HCT116 (cell line): ENCODE measurements around the gene MED26. TPM values are rescaled to one million over a fixed set of nuclear protein-coding genes. Genes with fewer than 3 reads are reported as not detected.

Source experiments
- ATAC-seq: fragments of 200-7000 bp; cut with Tn5 transposase; 2 replicates; pipeline ENCODE4 v1.9.1; 2020; ENCODE audit warnings: mild to moderate bottlenecking, moderate library complexity
- BruUV-seq: library from RNA; stranded (reverse); fragments of 400-500 nt; replicated peaks from 2 replicates; lab custom pipeline; 2021; lab: Mats Ljungman, UMichigan
- CTCF ChIA-PET: fragments of 300-600 bp; sonication (Branson Sonifier 250); formaldehyde crosslinking; loops from one replicate; lab custom pipeline; 2021; ENCODE audit warnings: antibody characterized with exemption; lab: Charles Lee
- POLR2A ChIA-PET: fragments of 300-600, 350-600 bp; sonication (Branson Sonifier 250); formaldehyde crosslinking; loops from one replicate; lab custom pipeline; 2021; ENCODE audit warnings: antibody characterized with exemption; lab: Charles Lee
- RAD21 ChIA-PET, 2 experiments: fragments of 300-600 bp; sonication (Branson Sonifier 250); formaldehyde crosslinking; loops; one replicate each; lab custom pipeline; 2023; ENCODE audit warnings: low total read pairs in 2 of 2; ENCODE audit not compliant: uncharacterized antibody in 2 of 2, unreplicated experiment in 2 of 2, low non-redundant PET in 1 of 2; lab: Charles Lee
- DNase-seq: peaks from one replicate; pipeline ENCODE4 v3.0.0-alpha.2; 2010; ENCODE audit warnings: low read depth, low spot score
- H2AFZ ChIP-seq: fragments of 200-600 bp; shearing (Covaris generic), sonication (generic); 2 replicates; pipeline ENCODE4 v1.6.1; 2017; ENCODE audit warnings: low read depth, mixed run types, mixed read lengths, antibody characterized with exemption, low read length; ENCODE audit not compliant: poor library complexity, severe bottlenecking
- H3K27ac ChIP-seq: 2 replicates; pipeline ENCODE4 v1.5.1; 2012; ENCODE audit warnings: low read depth, low read length
- H3K27me3 ChIP-seq: fragments of 200-600 bp; sonication (generic); 2 replicates; pipeline ENCODE4 v1.6.1; 2016; ENCODE audit warnings: mixed run types, low read length, mixed read lengths; ENCODE audit not compliant: insufficient read depth
- H3K36me3 ChIP-seq, 2 experiments: fragments of 200-500 bp in 1 of 2; fragments of 200-600 bp in 1 of 2; sonication (Bioruptor generic) in 1 of 2; sonication (generic) in 1 of 2; 2 replicates each; pipeline versions ENCODE4 v1.5.1 to v1.6.1; 2014 to 2016; ENCODE audit warnings: low read length in 2 of 2, inconsistent platforms in 1 of 2, mixed read lengths in 1 of 2, mixed run types in 1 of 2; ENCODE audit not compliant: insufficient read depth in 2 of 2, control insufficient read depth in 1 of 2
- H3K4me1 ChIP-seq, 2 experiments: fragments of 200-600 bp in 1 of 2; sonication (generic) in 1 of 2; 2 replicates each; pipeline versions ENCODE4 v1.5.1 to v1.6.1; 2012 to 2017; ENCODE audit warnings: low read length in 2 of 2, inconsistent platforms in 1 of 2, mild to moderate bottlenecking in 1 of 2, mixed read lengths in 1 of 2, mixed run types in 1 of 2, moderate library complexity in 1 of 2; ENCODE audit not compliant: insufficient read depth in 2 of 2, control insufficient read depth in 1 of 2
- H3K4me2 ChIP-seq: fragments of 200-600 bp; sonication (generic); 2 replicates; pipeline ENCODE4 v1.6.1; 2017; ENCODE audit warnings: mixed run types, low read length, mixed read lengths
- H3K4me3 ChIP-seq, 2 experiments: fragments of 200-600 bp in 1 of 2; sonication (generic) in 1 of 2; replicated peaks in 1 of 2; 2 replicates each; pipeline ENCODE4 v1.5.1; 2011 to 2016; ENCODE audit warnings: low read length in 2 of 2, control low read depth in 1 of 2, low read depth in 1 of 2, mild to moderate bottlenecking in 1 of 2, mixed read lengths in 1 of 2, mixed run types in 1 of 2
- H3K79me2 ChIP-seq: fragments of 200-600 bp; sonication (generic); 2 replicates; pipeline ENCODE4 v1.6.1; 2017; ENCODE audit warnings: mild to moderate bottlenecking, mixed run types, low read length, moderate library complexity, mixed read lengths; ENCODE audit not compliant: insufficient read depth
- H3K9ac ChIP-seq: fragments of 200-600 bp; sonication (generic); 2 replicates; pipeline ENCODE4 v1.6.1; 2016; ENCODE audit warnings: low read length, mixed read lengths
- H3K9me2 ChIP-seq: fragments of 200-600 bp; sonication (generic), shearing (Covaris generic); 2 replicates; pipeline ENCODE4 v1.6.1; 2017; ENCODE audit warnings: mixed run types, mild to moderate bottlenecking, moderate library complexity; ENCODE audit not compliant: insufficient read depth
- H3K9me3 ChIP-seq, 2 experiments: fragments of 200-500 bp in 1 of 2; fragments of 200-600 bp in 1 of 2; sonication (Bioruptor generic) in 1 of 2; sonication (generic) in 1 of 2; 2 replicates each; pipeline ENCODE4 v1.6.1; 2014 to 2017; ENCODE audit warnings: low read length in 2 of 2, mixed read lengths in 2 of 2, inconsistent platforms in 1 of 2, low read depth in 1 of 2, mild to moderate bottlenecking in 1 of 2, mixed run types in 1 of 2, moderate library complexity in 1 of 2; ENCODE audit not compliant: control insufficient read depth in 1 of 2, insufficient read depth in 1 of 2
- H4K20me1 ChIP-seq: fragments of 200-600 bp; sonication (generic), shearing (Covaris generic); 2 replicates; pipeline ENCODE4 v1.6.1; 2017; ENCODE audit warnings: mixed run types, mild to moderate bottlenecking, moderate library complexity; ENCODE audit not compliant: insufficient read depth
- CBX3 ChIP-seq: IDR thresholded peaks from 2 replicates; pipeline ENCODE4 v1.6.1; 2012; ENCODE audit warnings: low read depth
- CEBPB ChIP-seq: IDR thresholded peaks from 2 replicates; pipeline ENCODE4 v1.6.1; 2012; ENCODE audit warnings: low read depth
- EGR1 ChIP-seq: IDR thresholded peaks from 2 replicates; pipeline ENCODE4 v1.6.1; 2012; ENCODE audit warnings: low read depth
- EZH2 ChIP-seq: fragments of 200-600 bp; sonication (generic); IDR thresholded peaks from 2 replicates; pipeline ENCODE4 v1.6.1; 2017; ENCODE audit warnings: antibody characterized with exemption, mixed run types
- RAD21 ChIP-seq: IDR thresholded peaks from 2 replicates; pipeline ENCODE4 v1.6.1; 2012; ENCODE audit warnings: low read depth, mild to moderate bottlenecking
- SIN3A ChIP-seq: IDR thresholded peaks from 2 replicates; pipeline ENCODE4 v1.6.1; 2012; ENCODE audit warnings: low read depth
- SP1 ChIP-seq: IDR thresholded peaks from 2 replicates; pipeline ENCODE4 v1.6.1; 2012; ENCODE audit warnings: low read depth
- YY1 ChIP-seq: IDR thresholded peaks from 2 replicates; pipeline ENCODE4 v1.6.1; 2011; ENCODE audit warnings: low read length, low read depth, moderate library complexity, mild to moderate bottlenecking; ENCODE audit not compliant: insufficient replicate concordance; ENCODE audit errors: extremely low read depth
- intact Hi-C: fragments of 100-400 bp; cut with micrococcal nuclease; formaldehyde crosslinking; loops from 2 replicates; pipeline ENCODE4 v1.10.0; 2022
- total RNA-seq: library from RNA; stranded (reverse); gene quantifications from one replicate; pipeline ENCODE4 v1.2.1, GENCODE V29; 2021; ENCODE audit not compliant: unreplicated experiment
- TF ChIP-seq, protein P1 (sequence below): IDR thresholded peaks from 2 replicates; pipeline ENCODE4 v1.6.1; 2011; ENCODE audit warnings: mild to moderate bottlenecking, low read length, moderate library complexity; ENCODE audit not compliant: insufficient replicate concordance; ENCODE audit errors: extremely low read depth
- TF ChIP-seq, protein P2 (sequence below): IDR thresholded peaks from 2 replicates; pipeline ENCODE4 v1.6.1; 2012; ENCODE audit warnings: low read depth
- TF ChIP-seq, protein P3 (sequence below): IDR thresholded peaks from 2 replicates; pipeline ENCODE4 v1.6.1; 2012
- TF ChIP-seq, protein P4 (sequence below), 3 experiments: fragments of 200-600 bp in 1 of 3; sonication (generic) in 1 of 3; IDR thresholded peaks in 2 of 3; conservative IDR thresholded peaks in 1 of 3; 2 replicates each; pipeline ENCODE4 v1.5.1; 2012 to 2017; ENCODE audit warnings: low read depth in 2 of 3, low read length in 2 of 3, antibody characterized with exemption in 1 of 3, borderline replicate concordance in 1 of 3, control low read depth in 1 of 3, mild to moderate bottlenecking in 1 of 3, mixed read lengths in 1 of 3, mixed run types in 1 of 3, moderate library complexity in 1 of 3; ENCODE audit not compliant: insufficient read depth in 1 of 3

The MED26 gene
- total RNA-seq, 1 experiment from 2014 or later: 13.3 TPM

DNA sequence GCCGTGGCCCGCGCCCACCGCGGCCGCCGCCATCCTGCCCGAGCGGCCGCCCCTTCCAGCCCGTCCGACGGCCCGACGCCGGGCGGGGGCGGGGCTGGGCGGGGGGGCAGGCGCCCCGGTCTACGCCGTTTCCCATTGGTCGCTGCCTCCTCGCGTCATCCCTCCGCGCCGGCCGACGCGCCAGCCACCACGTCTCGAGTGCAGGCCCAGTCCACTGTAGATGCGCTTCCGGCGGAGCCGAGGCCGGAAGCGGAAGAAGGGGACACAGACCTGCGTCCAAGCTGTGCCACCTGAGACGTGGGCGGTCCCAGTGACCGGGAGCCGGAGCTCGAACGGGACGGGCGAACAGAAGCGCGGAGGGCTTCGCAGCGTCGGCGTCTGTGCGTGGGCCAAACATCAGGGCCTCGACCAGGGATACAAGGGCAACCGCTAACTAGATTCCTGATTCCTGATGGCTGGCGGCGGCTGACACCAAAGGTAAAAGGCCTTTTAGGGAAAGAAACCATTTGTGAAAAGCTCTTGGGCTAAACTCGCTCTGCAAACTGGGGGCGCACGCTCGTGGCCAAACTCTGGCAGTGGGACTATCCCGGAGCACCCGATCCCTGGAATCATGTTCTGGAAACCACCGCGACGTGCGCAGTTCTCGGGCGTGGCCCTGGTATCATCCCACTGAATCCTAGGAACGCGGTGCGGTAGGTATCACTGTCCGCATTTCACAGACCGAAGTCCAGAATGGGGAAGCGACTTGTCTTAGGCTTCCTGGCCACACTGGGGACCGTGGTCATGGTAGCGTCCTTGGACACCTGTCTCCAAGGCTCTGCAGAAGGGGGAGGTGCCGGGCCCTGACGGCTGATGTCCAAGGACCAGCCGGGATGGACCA lies 55.4 kb downstream of the MED26 start, which contains the start of gene SLC35E1 (continued):
- TF ChIP-seq, protein P1, sequence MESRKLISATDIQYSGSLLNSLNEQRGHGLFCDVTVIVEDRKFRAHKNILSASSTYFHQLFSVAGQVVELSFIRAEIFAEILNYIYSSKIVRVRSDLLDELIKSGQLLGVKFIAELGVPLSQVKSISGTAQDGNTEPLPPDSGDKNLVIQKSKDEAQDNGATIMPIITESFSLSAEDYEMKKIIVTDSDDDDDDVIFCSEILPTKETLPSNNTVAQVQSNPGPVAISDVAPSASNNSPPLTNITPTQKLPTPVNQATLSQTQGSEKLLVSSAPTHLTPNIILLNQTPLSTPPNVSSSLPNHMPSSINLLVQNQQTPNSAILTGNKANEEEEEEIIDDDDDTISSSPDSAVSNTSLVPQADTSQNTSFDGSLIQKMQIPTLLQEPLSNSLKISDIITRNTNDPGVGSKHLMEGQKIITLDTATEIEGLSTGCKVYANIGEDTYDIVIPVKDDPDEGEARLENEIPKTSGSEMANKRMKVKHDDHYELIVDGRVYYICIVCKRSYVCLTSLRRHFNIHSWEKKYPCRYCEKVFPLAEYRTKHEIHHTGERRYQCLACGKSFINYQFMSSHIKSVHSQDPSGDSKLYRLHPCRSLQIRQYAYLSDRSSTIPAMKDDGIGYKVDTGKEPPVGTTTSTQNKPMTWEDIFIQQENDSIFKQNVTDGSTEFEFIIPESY: no peak
- peak; percentile 45 for TF ChIP-seq YY1

DNA sequence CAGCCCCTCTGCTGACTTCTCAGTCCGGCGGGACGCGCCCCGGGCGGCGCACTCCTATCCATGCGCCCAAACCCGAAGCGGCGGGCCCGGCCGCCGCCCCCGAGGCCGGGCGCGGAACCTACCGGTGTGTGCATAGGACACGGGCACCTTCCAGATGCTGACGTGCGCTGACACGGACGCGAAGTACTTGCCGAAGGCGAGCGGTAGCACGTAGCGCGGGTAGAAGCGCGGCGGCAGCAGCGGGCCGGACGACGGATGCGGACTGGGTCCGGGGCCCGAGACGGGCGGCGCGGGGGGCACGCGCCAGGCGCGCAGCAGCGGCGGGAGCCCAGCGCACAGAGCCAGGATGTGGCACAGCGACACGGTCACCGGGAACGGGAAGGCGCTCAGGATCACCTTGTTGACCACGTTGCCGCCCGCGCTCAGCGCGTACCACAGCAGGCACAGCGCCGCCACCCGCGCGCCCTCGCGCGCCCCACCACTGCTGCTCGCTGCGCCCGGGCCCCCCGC lies 56.1 kb downstream of the MED26 start:
- H3K9me3 ChIP-seq: no peaks in the 10 kb centered on the region
- no peak overlapping the region for H2AFZ ChIP-seq
- ChIA-PET CTCF (no interaction called here), POLR2A (interaction anchor here (1.8 kb wide), 1 partner anchor 13 kb away, joined by 6 read pairs; no protein-coding TSS in a partner anchor), RAD21 (no interaction called here)
- TF ChIP-seq SIN3A (no peak), EGR1 (no peak), CBX3 (no peak), SP1 (no peak), EZH2 (no peak), RAD21 (no peak), CEBPB (no peak)
- TF ChIP-seq, protein P2, sequence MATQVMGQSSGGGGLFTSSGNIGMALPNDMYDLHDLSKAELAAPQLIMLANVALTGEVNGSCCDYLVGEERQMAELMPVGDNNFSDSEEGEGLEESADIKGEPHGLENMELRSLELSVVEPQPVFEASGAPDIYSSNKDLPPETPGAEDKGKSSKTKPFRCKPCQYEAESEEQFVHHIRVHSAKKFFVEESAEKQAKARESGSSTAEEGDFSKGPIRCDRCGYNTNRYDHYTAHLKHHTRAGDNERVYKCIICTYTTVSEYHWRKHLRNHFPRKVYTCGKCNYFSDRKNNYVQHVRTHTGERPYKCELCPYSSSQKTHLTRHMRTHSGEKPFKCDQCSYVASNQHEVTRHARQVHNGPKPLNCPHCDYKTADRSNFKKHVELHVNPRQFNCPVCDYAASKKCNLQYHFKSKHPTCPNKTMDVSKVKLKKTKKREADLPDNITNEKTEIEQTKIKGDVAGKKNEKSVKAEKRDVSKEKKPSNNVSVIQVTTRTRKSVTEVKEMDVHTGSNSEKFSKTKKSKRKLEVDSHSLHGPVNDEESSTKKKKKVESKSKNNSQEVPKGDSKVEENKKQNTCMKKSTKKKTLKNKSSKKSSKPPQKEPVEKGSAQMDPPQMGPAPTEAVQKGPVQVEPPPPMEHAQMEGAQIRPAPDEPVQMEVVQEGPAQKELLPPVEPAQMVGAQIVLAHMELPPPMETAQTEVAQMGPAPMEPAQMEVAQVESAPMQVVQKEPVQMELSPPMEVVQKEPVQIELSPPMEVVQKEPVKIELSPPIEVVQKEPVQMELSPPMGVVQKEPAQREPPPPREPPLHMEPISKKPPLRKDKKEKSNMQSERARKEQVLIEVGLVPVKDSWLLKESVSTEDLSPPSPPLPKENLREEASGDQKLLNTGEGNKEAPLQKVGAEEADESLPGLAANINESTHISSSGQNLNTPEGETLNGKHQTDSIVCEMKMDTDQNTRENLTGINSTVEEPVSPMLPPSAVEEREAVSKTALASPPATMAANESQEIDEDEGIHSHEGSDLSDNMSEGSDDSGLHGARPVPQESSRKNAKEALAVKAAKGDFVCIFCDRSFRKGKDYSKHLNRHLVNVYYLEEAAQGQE: no peak
- TF ChIP-seq, protein P3, sequence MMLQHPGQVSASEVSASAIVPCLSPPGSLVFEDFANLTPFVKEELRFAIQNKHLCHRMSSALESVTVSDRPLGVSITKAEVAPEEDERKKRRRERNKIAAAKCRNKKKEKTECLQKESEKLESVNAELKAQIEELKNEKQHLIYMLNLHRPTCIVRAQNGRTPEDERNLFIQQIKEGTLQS: no peak
- TF ChIP-seq, protein P4, sequence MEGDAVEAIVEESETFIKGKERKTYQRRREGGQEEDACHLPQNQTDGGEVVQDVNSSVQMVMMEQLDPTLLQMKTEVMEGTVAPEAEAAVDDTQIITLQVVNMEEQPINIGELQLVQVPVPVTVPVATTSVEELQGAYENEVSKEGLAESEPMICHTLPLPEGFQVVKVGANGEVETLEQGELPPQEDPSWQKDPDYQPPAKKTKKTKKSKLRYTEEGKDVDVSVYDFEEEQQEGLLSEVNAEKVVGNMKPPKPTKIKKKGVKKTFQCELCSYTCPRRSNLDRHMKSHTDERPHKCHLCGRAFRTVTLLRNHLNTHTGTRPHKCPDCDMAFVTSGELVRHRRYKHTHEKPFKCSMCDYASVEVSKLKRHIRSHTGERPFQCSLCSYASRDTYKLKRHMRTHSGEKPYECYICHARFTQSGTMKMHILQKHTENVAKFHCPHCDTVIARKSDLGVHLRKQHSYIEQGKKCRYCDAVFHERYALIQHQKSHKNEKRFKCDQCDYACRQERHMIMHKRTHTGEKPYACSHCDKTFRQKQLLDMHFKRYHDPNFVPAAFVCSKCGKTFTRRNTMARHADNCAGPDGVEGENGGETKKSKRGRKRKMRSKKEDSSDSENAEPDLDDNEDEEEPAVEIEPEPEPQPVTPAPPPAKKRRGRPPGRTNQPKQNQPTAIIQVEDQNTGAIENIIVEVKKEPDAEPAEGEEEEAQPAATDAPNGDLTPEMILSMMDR (IDR thresholded peaks at IDR 0.05 in 2 of 3, conservative IDR thresholded peaks at IDR 0.05 in 1 of 3; ENCODE audit: borderline replicate concordance in 1 of 3, insufficient read depth in 1 of 3, low read depth in 2 of 3, low read length in 2 of 3): no peak
- peak; percentile 38 for ATAC-seq
- H3K9ac ChIP-seq: peak overlapping the region; percentile 91
- H3K4me2 ChIP-seq: peak overlapping the region; percentile 91
- no TSS peak for BruUV-seq
- DNase-seq: no peak
- intact Hi-C loops: no loop called here
- H3K4me3 ChIP-seq: peak overlapping the region; percentile 81 to 89
- H3K27ac ChIP-seq: peak overlapping the region; percentile 75
- peaks cover 84% of the 10 kb centered on the region for H3K79me2 ChIP-seq
- H3K27me3 ChIP-seq: no peaks in the 10 kb centered on the region
- no peaks in the 10 kb centered on the region for H4K20me1 ChIP-seq
- H3K36me3 ChIP-seq: peaks cover 18 to 23% of the 10 kb centered on the region in 2 experiments; a peak in 3 of 4 replicates
- no peaks in the 10 kb centered on the region for H3K9me2 ChIP-seq
- peaks cover 12 to 42% of the 10 kb centered on the region in 2 experiments for H3K4me1 ChIP-seq
